Thyroid gland (tissue), 4 donors: ENCODE measurements around the gene RUFY3.

Source experiments
- POLR2A ChIP-seq, 2 donors: fragments of 450-650 bp; IDR thresholded peaks; one replicate each; pipeline ENCODE4 v1.6.1; 2017; ENCODE audit warnings: antibody characterized with exemption in 2 of 2, mild to moderate bottlenecking in 2 of 2, moderate library complexity in 1 of 2
- TF ChIP-seq, protein P1 (sequence below), 6 experiments: fragments of 200-600 bp in 3 of 6; fragments of 450-650 bp in 3 of 6; sonication (generic) in 3 of 6; IDR thresholded peaks; one replicate each; pipeline ENCODE4 v1.5.1; 2016 to 2019; ENCODE audit warnings: antibody characterized with exemption in 6 of 6, mild to moderate bottlenecking in 2 of 6, inconsistent platforms in 1 of 6, moderate library complexity in 1 of 6

DNA sequence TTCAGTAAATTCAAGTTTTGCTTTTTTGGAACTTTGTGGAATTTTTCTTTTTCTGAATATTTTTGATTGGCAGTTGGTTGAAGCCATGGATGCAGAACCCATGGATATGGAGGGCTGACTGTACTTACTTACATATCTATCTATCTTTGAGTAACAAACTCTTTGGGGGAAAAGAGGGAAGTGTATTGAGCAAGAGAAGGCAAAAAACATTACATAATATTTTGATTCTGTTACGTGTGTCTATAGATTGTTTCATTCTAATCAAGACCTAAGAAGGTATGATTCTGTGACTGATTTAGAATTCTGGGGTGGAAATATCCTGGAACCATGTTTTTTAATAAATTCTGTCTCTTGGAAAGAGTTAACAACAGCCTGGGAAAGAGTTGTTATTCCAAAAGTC lies 86.4 kb downstream of the RUFY3 start:
- TF ChIP-seq, protein P1, sequence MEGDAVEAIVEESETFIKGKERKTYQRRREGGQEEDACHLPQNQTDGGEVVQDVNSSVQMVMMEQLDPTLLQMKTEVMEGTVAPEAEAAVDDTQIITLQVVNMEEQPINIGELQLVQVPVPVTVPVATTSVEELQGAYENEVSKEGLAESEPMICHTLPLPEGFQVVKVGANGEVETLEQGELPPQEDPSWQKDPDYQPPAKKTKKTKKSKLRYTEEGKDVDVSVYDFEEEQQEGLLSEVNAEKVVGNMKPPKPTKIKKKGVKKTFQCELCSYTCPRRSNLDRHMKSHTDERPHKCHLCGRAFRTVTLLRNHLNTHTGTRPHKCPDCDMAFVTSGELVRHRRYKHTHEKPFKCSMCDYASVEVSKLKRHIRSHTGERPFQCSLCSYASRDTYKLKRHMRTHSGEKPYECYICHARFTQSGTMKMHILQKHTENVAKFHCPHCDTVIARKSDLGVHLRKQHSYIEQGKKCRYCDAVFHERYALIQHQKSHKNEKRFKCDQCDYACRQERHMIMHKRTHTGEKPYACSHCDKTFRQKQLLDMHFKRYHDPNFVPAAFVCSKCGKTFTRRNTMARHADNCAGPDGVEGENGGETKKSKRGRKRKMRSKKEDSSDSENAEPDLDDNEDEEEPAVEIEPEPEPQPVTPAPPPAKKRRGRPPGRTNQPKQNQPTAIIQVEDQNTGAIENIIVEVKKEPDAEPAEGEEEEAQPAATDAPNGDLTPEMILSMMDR (IDR thresholded peaks at IDR 0.05) = no peak
- TF ChIP-seq POLR2A (IDR thresholded peaks at IDR 0.05) = no peak
